Fibroblast of lung (primary cell): ENCODE measurements around the gene NEO1.

Source experiments
- EZH2 ChIP-seq: IDR thresholded peaks from 2 replicates; pipeline ENCODE4 v1.5.1; 2012; ENCODE audit warnings: low read length, control low read depth, mild to moderate bottlenecking; ENCODE audit errors: missing control alignments
- TF ChIP-seq, protein P1 (sequence below), 2 donors: IDR thresholded peaks in 1 of 2; conservative IDR thresholded peaks in 1 of 2; 1 replicate in 1 of 2; 2 replicates in 1 of 2; pipeline ENCODE4 v1.5.1; 2011 to 2012; ENCODE audit warnings: low read length in 2 of 2, control low read depth in 1 of 2, inconsistent platforms in 1 of 2, low read depth in 1 of 2, mild to moderate bottlenecking in 1 of 2

- TF ChIP-seq, protein P1, sequence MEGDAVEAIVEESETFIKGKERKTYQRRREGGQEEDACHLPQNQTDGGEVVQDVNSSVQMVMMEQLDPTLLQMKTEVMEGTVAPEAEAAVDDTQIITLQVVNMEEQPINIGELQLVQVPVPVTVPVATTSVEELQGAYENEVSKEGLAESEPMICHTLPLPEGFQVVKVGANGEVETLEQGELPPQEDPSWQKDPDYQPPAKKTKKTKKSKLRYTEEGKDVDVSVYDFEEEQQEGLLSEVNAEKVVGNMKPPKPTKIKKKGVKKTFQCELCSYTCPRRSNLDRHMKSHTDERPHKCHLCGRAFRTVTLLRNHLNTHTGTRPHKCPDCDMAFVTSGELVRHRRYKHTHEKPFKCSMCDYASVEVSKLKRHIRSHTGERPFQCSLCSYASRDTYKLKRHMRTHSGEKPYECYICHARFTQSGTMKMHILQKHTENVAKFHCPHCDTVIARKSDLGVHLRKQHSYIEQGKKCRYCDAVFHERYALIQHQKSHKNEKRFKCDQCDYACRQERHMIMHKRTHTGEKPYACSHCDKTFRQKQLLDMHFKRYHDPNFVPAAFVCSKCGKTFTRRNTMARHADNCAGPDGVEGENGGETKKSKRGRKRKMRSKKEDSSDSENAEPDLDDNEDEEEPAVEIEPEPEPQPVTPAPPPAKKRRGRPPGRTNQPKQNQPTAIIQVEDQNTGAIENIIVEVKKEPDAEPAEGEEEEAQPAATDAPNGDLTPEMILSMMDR (conservative IDR thresholded peaks at IDR 0.05 in 1 of 2, IDR thresholded peaks at IDR 0.05 in 1 of 2; ENCODE audit: low read depth in 1 of 2, low read length in 2 of 2): no peak
- no peak for TF ChIP-seq EZH2
Measured at GRCh38 chr15:73275862-73276261, 223.6 kb downstream of the NEO1 start.
